Smooth muscle cell (in vitro differentiated cells): ENCODE data around the gene FCER1G. TPM values are rescaled to one million over a fixed set of nuclear protein-coding genes. Genes with fewer than 3 reads are reported as not detected.

Source experiments
- DNase-seq: peaks from one replicate; lab custom pipeline; 2025; ENCODE audit not compliant: unreplicated experiment; lab: John Stamatoyannopoulos, UW
- H2AFZ ChIP-seq: fragments of 200-600 bp; sonication (generic); 2 replicates; pipeline ENCODE4 v1.6.0; 2016; ENCODE audit warnings: antibody characterized with exemption, low read depth, mild to moderate bottlenecking
- H3F3A ChIP-seq: fragments of 200-600 bp; sonication (generic); 2 replicates; pipeline ENCODE4 v1.6.0; 2017; ENCODE audit warnings: antibody characterized with exemption, low read depth
- H3K27ac ChIP-seq: fragments of 200-600 bp; sonication (generic); 2 replicates; pipeline ENCODE4 v1.5.1; 2016; ENCODE audit warnings: low read depth, mild to moderate bottlenecking
- H3K27me3 ChIP-seq: fragments of 200-600 bp; sonication (generic); 2 replicates; pipeline ENCODE4 v1.6.1; 2016; ENCODE audit warnings: low read depth, mild to moderate bottlenecking
- H3K36me3 ChIP-seq: fragments of 200-600 bp; sonication (generic); 2 replicates; pipeline ENCODE4 v1.5.1; 2016; ENCODE audit warnings: low read depth
- H3K4me1 ChIP-seq: fragments of 200-600 bp; sonication (generic); 2 replicates; pipeline ENCODE4 v1.5.1; 2016; ENCODE audit warnings: low read depth
- H3K4me2 ChIP-seq: fragments of 200-600 bp; sonication (generic); 2 replicates; pipeline ENCODE4 v1.6.0; 2016; ENCODE audit warnings: mild to moderate bottlenecking
- H3K4me3 ChIP-seq: fragments of 200-600 bp; sonication (generic); 2 replicates; pipeline ENCODE4 v1.5.1; 2016; ENCODE audit warnings: mild to moderate bottlenecking
- H3K79me2 ChIP-seq: fragments of 200-600 bp; sonication (generic); 2 replicates; pipeline ENCODE4 v1.6.0; 2016; ENCODE audit warnings: low read depth, mild to moderate bottlenecking
- H3K9ac ChIP-seq: fragments of 200-600 bp; sonication (generic); 2 replicates; pipeline ENCODE4 v1.6.0; 2016; ENCODE audit warnings: low read depth
- H3K9me3 ChIP-seq: fragments of 200-600 bp; sonication (generic); replicated peaks from 2 replicates; pipeline ENCODE4 v1.5.1; 2016; ENCODE audit warnings: low read depth
- H4K20me1 ChIP-seq: fragments of 200-600 bp; sonication (generic); 2 replicates; pipeline ENCODE4 v1.6.0; 2016; ENCODE audit warnings: low read depth
- CTCF ChIP-seq: fragments of 200-600 bp; sonication (generic); IDR thresholded peaks from 2 replicates; pipeline ENCODE4 v1.5.1; 2017; ENCODE audit warnings: borderline replicate concordance, mild to moderate bottlenecking, antibody characterized with exemption; ENCODE audit not compliant: insufficient read depth, poor library complexity, severe bottlenecking
- WGBS: methylation state at CpG from one replicate; pipeline ENCODE4 v1.1.7; 2016; ENCODE audit warnings: low lambda C conversion rate; 5-methylcytosine and 5-hydroxymethylcytosine counted together
- polyA plus RNA-seq: library from polyadenylated mRNA; unstranded; fragments of >200 nt; fragmentation: Nextera tagmentation; extraction: Ambion mirVana; gene quantifications from 2 replicates; pipeline ENCODE4 v1.2.1, GENCODE V29; 2016
- total RNA-seq: library from RNA; depleted of rRNA; stranded (reverse); fragments of >200 nt; gene quantifications from 2 replicates; pipeline ENCODE4 v1.2.3, GENCODE V29; 2014

The FCER1G gene
- total and polyA plus RNA-seq, 2 experiments from 2014 or later: 0.78 TPM; not detected in 1

GRCh38 chr1:161259345-161259702, 44.2 kb downstream of the FCER1G start:
- Histone ChIP-seq H3K4me3 (peak overlapping the region; percentile 50), H3K36me3 (no peaks in the 10 kb centered on the region), H3K9me3 (peaks cover 6% of the 10 kb centered on the region), H3K4me1 (no peaks in the 10 kb centered on the region), H3K27me3 (peaks cover 47% of the 10 kb centered on the region), H3K4me2 (peak overlapping the region; percentile 95), H3F3A (no peaks in the 10 kb centered on the region), H3K9ac (no peak overlapping the region), H2AFZ (no peak overlapping the region), H4K20me1 (no peaks in the 10 kb centered on the region), H3K79me2 (no peaks in the 10 kb centered on the region), H3K27ac (no peak overlapping the region)
- no peak for DNase-seq
- WGBS: 48% methylated on average over 6 of the region's 6 CpGs
- TF ChIP-seq CTCF: no peak

- Histone ChIP-seq H3K9me3 (peaks cover 6% of the 10 kb centered on the region), H3K27me3 (peaks cover 47% of the 10 kb centered on the region), H3K79me2 (no peaks in the 10 kb centered on the region), H2AFZ (no peak overlapping the region), H3K4me3 (no peak overlapping the region), H3K36me3 (no peaks in the 10 kb centered on the region), H4K20me1 (no peaks in the 10 kb centered on the region), H3K4me2 (no peak overlapping the region), H3K27ac (no peak overlapping the region), H3K9ac (no peak overlapping the region), H3F3A (no peaks in the 10 kb centered on the region), H3K4me1 (no peaks in the 10 kb centered on the region)
- TF ChIP-seq CTCF: no peak
- 81% methylated on average over 1 of the region's 1 CpG for WGBS
- no peak for DNase-seq
Measured at GRCh38 chr1:161259765-161260164, 44.7 kb downstream of the FCER1G start.

- WGBS: 70% methylated on average over 9 of the region's 9 CpGs
- peaks cover 47% of the 10 kb centered on the region for H3K27me3 ChIP-seq
- no peak overlapping the region for H3K27ac ChIP-seq
- no peak for TF ChIP-seq CTCF
- H3K79me2 ChIP-seq: no peaks in the 10 kb centered on the region
- H3K36me3 ChIP-seq: no peaks in the 10 kb centered on the region
- no peaks in the 10 kb centered on the region for H3F3A ChIP-seq
- no peak overlapping the region for H3K4me3 ChIP-seq
- no peak overlapping the region for H3K9ac ChIP-seq
- DNase-seq: no peak
- H2AFZ ChIP-seq: no peak overlapping the region
- no peaks in the 10 kb centered on the region for H3K4me1 ChIP-seq
- H3K9me3 ChIP-seq: peaks cover 6% of the 10 kb centered on the region
- H4K20me1 ChIP-seq: no peaks in the 10 kb centered on the region
- no peak overlapping the region for H3K4me2 ChIP-seq
Measured at GRCh38 chr1:161260376-161261260, 45.5 kb downstream of the FCER1G start.
